Neural progenitor cell (in vitro differentiated cells): Measurements from ENCODE around the gene YTHDC1. TPM values are rescaled to one million over a fixed set of nuclear protein-coding genes. Genes with fewer than 3 reads are reported as not detected.

Experiments
- DNase-seq: peaks from one replicate; pipeline ENCODE4 v3.0.0-alpha.2; 2016; ENCODE audit warnings: low spot score
- H2AFZ ChIP-seq: fragments of 200-600 bp; sonication (generic); replicated peaks from 2 replicates; pipeline ENCODE4 v1.6.1; 2016; ENCODE audit warnings: antibody characterized with exemption
- H3F3A ChIP-seq: fragments of 200-600 bp; sonication (generic); 2 replicates; pipeline ENCODE4 v1.6.1; 2016; ENCODE audit warnings: antibody characterized with exemption, low read depth
- H3K27ac ChIP-seq: fragments of 200-600 bp; sonication (generic); 2 replicates; pipeline ENCODE4 v1.5.1; 2016; ENCODE audit warnings: mild to moderate bottlenecking
- H3K27me3 ChIP-seq: fragments of 200-600 bp; sonication (generic); 2 replicates; pipeline ENCODE4 v1.6.1; 2016; ENCODE audit warnings: mild to moderate bottlenecking, moderate library complexity
- H3K36me3 ChIP-seq: fragments of 200-600 bp; sonication (generic); 2 replicates; pipeline ENCODE4 v1.5.1; 2016
- H3K4me1 ChIP-seq: fragments of 200-600 bp; sonication (generic); 2 replicates; pipeline ENCODE4 v1.6.1; 2016; ENCODE audit warnings: mixed run types
- H3K4me2 ChIP-seq: fragments of 200-600 bp; sonication (generic); 2 replicates; pipeline ENCODE4 v1.6.1; 2016
- H3K4me3 ChIP-seq: fragments of 200-600 bp; sonication (generic); 2 replicates; pipeline ENCODE4 v1.5.1; 2016
- H3K79me2 ChIP-seq: fragments of 200-600 bp; sonication (generic); 2 replicates; pipeline ENCODE4 v1.6.1; 2016; ENCODE audit warnings: low read depth
- H3K9ac ChIP-seq: fragments of 200-600 bp; sonication (generic); 2 replicates; pipeline ENCODE4 v1.6.1; 2016
- H3K9me3 ChIP-seq: fragments of 200-600 bp; sonication (generic); 2 replicates; pipeline ENCODE4 v1.5.1; 2016; ENCODE audit warnings: low read depth
- H4K20me1 ChIP-seq: fragments of 200-600 bp; sonication (generic); 2 replicates; pipeline ENCODE4 v1.6.1; 2016; ENCODE audit warnings: low read depth
- H3K27ac Mint-ChIP-seq: 3 replicates; pipeline ENCODE4 v1.8.0; 2021; ENCODE audit warnings: mixed read lengths
- H3K27me3 Mint-ChIP-seq: 2 replicates; pipeline ENCODE4 v1.8.0; 2022; ENCODE audit warnings: low read depth, mild to moderate bottlenecking, inconsistent platforms, moderate library complexity, mixed read lengths; ENCODE audit not compliant: insufficient read depth
- H3K36me3 Mint-ChIP-seq: 3 replicates; pipeline ENCODE4 v1.8.0; 2021; ENCODE audit warnings: mixed read lengths
- H3K4me1 Mint-ChIP-seq: 3 replicates; pipeline ENCODE4 v1.8.0; 2021; ENCODE audit warnings: mixed read lengths
- H3K4me3 Mint-ChIP-seq: 3 replicates; pipeline ENCODE4 v1.8.0; 2021; ENCODE audit warnings: mild to moderate bottlenecking, moderate library complexity, mixed read lengths
- H3K9me3 Mint-ChIP-seq: 3 replicates; pipeline ENCODE4 v1.8.0; 2020; ENCODE audit warnings: mixed read lengths
- CTCF ChIP-seq: fragments of 200-600 bp; sonication (generic); IDR thresholded peaks from 2 replicates; pipeline ENCODE4 v1.5.1; 2017; ENCODE audit warnings: antibody characterized with exemption, mild to moderate bottlenecking
- EZH2 ChIP-seq: fragments of 200-600 bp; sonication (generic); IDR thresholded peaks from 2 replicates; pipeline ENCODE4 v1.6.1; 2017; ENCODE audit warnings: antibody characterized with exemption, mild to moderate bottlenecking, moderate library complexity
- EZH2phosphoT487 ChIP-seq: fragments of 200-600 bp; sonication (generic); IDR thresholded peaks from 2 replicates; pipeline ENCODE4 v1.6.1; 2017; ENCODE audit warnings: antibody characterized with exemption
- total RNA-seq: library from RNA; depleted of rRNA; stranded (reverse); fragments of >200 nt; gene quantifications from 2 replicates; pipeline ENCODE4 v1.2.3, GENCODE V29; 2015; ENCODE audit warnings: low replicate concordance

Gene YTHDC1
- total RNA-seq, 1 donor from 2014 or later: 108 TPM

- peaks cover 15% of the 10 kb centered on the region for H3K4me1 Mint-ChIP-seq
- peaks cover 58% of the 10 kb centered on the region for H4K20me1 ChIP-seq
- H3K27me3 Mint-ChIP-seq: no peaks in the 10 kb centered on the region
Measured at GRCh38 chr4:68348577-68348976, 1.3 kb downstream of the YTHDC1 start.

GRCh38 chr4:68347845-68348244 lies 2.0 kb downstream of the YTHDC1 start:
- H3K36me3 ChIP-seq: no peaks in the 10 kb centered on the region
- H3K4me2 ChIP-seq: peak overlapping the region; percentile 89
- peaks cover 71% of the 10 kb centered on the region for H3K79me2 ChIP-seq
- no peak overlapping the region for H3K27ac ChIP-seq
- H4K20me1 ChIP-seq: peaks cover 65% of the 10 kb centered on the region
- Mint-ChIP-seq H3K36me3 (peaks cover 22% of the 10 kb centered on the region), H3K27ac (no peak overlapping the region), H3K4me3 (peak overlapping the region; percentile 96), H3K9me3 (no peaks in the 10 kb centered on the region), H3K4me1 (peaks cover 15% of the 10 kb centered on the region), H3K27me3 (no peaks in the 10 kb centered on the region)
- no peak overlapping the region for H2AFZ ChIP-seq
- peaks cover 12% of the 10 kb centered on the region for H3K4me1 ChIP-seq
- no peak for TF ChIP-seq EZH2
- no peak for TF ChIP-seq EZH2phosphoT487
- no peak for TF ChIP-seq CTCF
- peak overlapping the region; percentile 85 for H3K4me3 ChIP-seq
- H3F3A ChIP-seq: peaks cover 5% of the 10 kb centered on the region
- no peaks in the 10 kb centered on the region for H3K27me3 ChIP-seq
- no peak for DNase-seq
- H3K9me3 ChIP-seq: no peaks in the 10 kb centered on the region
- peak overlapping the region; percentile 97 for H3K9ac ChIP-seq

More at GRCh38 chr4:68348577-68348976, 1.3 kb downstream of the YTHDC1 start:
- Histone ChIP-seq H3K9ac (peak overlapping the region; percentile 97), H2AFZ (no peak overlapping the region), H3F3A (peaks cover 5% of the 10 kb centered on the region), H3K4me3 (peak overlapping the region; percentile 85), H3K4me2 (peak overlapping the region; percentile 89), H3K79me2 (peaks cover 63% of the 10 kb centered on the region), H3K36me3 (no peaks in the 10 kb centered on the region), H3K27me3 (no peaks in the 10 kb centered on the region), H3K9me3 (no peaks in the 10 kb centered on the region), H3K4me1 (peaks cover 12% of the 10 kb centered on the region), H3K27ac (no peak overlapping the region)
- peak; percentile 19 for DNase-seq
- H3K36me3 Mint-ChIP-seq: peaks cover 22% of the 10 kb centered on the region
- TF ChIP-seq EZH2 (no peak), CTCF (no peak), EZH2phosphoT487 (no peak)
- H3K4me3 Mint-ChIP-seq: peak overlapping the region; percentile 96
- H3K27ac Mint-ChIP-seq: peak overlapping the region; percentile 100
- no peaks in the 10 kb centered on the region for H3K9me3 Mint-ChIP-seq

- Histone ChIP-seq H3K79me2 (peaks cover 85% of the 10 kb centered on the region), H4K20me1 (peaks cover 79% of the 10 kb centered on the region), H3K9me3 (no peaks in the 10 kb centered on the region), H3K4me2 (no peak overlapping the region), H3K27ac (no peak overlapping the region), H3K9ac (no peak overlapping the region), H3K4me3 (no peak overlapping the region), H3F3A (peaks cover 5% of the 10 kb centered on the region), H3K27me3 (no peaks in the 10 kb centered on the region), H3K36me3 (no peaks in the 10 kb centered on the region), H3K4me1 (peaks cover 18% of the 10 kb centered on the region), H2AFZ (no peak overlapping the region)
- Mint-ChIP-seq H3K4me1 (peaks cover 20% of the 10 kb centered on the region), H3K4me3 (no peak overlapping the region), H3K9me3 (no peaks in the 10 kb centered on the region), H3K36me3 (peaks cover 26% of the 10 kb centered on the region), H3K27me3 (no peaks in the 10 kb centered on the region), H3K27ac (no peak overlapping the region)
- no peak for DNase-seq
- TF ChIP-seq EZH2: no peak
- TF ChIP-seq EZH2phosphoT487: no peak
- no peak for TF ChIP-seq CTCF
Measured at GRCh38 chr4:68346461-68346860, 3.4 kb downstream of the YTHDC1 start.
